HG03354 (cell line): Measurements from ENCODE around the gene SPATA31A6.
"Not testable (repeated sequence)": the region's sequence is repeated elsewhere in the genome, so short reads cannot be mapped to it uniquely, and the experiment has no call there.

Source experiments
- ATAC-seq: cut with Tn5 transposase; IDR thresholded peaks from one replicate; pipeline ENCODE4 v1.9.1; 2021; ENCODE audit warnings: mild to moderate bottlenecking; ENCODE audit not compliant: unreplicated experiment, poor library complexity, severe bottlenecking

SPATA31A6 gene

DNA sequence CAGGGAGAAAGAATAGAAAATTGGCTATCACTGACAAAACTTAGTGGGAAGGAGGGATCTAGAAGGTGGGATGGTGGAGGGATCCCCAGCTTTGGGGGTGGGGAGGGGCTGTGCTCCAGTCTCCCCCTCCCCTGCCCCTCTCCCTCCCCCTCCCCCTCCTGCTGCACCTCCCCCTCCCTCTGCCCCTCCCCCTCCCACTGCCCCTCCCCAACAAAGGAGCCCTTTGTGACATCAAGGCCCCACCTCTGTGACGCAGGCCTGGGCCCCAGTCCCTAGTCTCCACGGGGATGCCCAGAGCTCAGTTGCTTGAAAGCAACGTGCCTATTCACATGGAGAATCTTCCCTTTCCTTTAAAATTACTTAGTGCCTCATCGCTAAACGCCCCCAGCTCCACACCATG is at the start of gene SPATA31A6:
TSS of gene SPATA31A6 (plus strand) at position 301 of the 400 bp plus-strand sequence. CDS start at position 330, 29 bp downstream.
- ATAC-seq = not testable (repeated sequence)

DNA sequence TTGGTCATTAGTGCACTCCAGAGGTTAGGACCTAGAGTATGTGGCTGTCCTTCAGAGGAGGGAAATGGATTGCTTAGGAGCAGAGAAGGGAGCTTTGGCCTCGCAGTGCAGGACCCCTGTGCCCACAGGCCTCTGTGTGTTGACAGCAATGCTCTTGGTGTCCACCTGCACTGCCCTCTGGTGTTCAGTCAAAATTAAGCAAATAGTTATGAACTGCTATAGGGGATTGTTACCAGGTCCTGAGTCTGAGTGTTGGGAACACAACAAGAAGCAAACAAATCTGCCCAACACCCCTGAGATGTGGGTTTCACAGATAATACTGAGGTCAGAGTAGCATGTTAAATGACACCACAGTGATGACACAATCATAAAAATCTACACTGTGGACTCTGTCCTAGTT is 23.2 kb upstream of the SPATA31A6 start:
- ATAC-seq = not testable (repeated sequence)

DNA sequence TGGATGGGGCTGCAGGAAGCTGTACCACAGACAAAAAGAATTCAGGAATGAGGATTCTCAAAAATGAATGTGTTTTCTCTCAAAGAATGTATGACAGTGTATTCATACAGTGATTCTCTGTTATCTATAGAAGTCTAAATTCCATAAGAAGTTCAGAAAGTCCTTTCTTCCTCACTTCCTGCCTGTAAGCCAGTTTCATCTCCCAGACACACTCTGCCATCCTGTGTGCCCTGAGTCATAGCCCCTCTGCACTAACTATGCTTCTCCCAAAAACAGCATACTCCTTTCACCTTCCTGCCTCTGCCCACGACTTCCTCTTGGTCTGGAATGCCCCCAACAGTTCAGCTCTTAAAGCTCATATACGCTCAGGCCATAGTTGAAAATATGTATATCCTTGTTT is 36.4 kb downstream of the SPATA31A6 start:
- ATAC-seq = not testable (repeated sequence)

DNA sequence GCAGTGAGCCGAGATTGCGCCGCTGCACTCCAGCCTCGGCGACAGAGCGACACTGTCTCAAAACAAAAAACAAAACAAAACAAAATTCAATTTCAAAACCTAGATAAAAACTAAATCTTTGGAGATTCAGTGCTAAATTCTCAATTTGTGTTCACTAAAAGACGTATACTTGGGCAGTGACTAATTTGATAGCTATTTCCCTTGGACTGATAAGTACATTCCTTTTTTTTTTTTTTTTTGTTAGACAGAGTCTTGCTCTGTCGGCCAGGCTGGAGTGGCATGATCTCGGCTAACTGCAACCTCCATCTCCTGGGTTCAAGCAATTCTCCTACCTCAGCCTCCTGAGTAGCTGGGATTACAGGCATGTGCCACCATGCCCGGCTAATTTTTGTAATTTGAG is 39.8 kb downstream of the SPATA31A6 start:
- ATAC-seq = not testable (repeated sequence)

DNA sequence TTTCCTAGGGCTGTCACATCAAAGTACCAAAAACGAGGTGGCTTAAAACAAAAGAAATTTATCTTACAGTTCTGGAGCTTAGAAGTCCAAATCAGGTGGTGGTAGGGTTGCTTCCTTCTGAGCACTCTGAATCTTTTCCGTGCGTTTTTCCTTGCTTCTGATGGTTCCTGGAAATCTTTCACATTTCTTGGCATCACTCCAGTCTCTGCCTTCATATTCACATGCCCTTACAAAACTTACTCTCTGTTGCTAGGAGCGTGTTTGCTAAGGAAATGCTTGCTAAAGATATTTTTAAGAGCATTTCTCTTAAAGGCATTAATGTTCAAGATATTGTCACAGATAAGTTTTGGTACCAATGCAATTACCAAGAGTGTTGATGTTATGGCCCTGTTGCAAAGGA is 49.6 kb downstream of the SPATA31A6 start:
- not testable (repeated sequence) for ATAC-seq

DNA sequence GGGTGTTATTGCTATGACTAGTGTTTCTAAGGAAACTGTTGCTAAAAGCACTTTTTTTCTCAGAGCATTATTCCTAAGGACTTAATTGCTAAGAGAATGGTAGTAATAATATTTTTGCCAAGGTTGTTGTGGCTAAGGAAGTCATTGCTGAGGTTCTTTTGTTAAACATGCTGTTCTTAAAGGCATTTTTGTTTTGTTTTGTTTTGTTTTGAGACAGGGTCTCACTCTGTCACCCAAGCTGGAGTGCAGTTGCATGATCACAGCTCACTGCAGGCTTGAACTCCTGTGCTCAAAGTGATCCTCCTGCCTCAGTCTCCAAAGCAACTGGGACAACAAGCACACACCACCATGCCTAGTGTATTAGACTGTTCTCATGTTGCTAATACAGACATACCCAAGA is 51.2 kb downstream of the SPATA31A6 start:
- ATAC-seq = not testable (repeated sequence)

DNA sequence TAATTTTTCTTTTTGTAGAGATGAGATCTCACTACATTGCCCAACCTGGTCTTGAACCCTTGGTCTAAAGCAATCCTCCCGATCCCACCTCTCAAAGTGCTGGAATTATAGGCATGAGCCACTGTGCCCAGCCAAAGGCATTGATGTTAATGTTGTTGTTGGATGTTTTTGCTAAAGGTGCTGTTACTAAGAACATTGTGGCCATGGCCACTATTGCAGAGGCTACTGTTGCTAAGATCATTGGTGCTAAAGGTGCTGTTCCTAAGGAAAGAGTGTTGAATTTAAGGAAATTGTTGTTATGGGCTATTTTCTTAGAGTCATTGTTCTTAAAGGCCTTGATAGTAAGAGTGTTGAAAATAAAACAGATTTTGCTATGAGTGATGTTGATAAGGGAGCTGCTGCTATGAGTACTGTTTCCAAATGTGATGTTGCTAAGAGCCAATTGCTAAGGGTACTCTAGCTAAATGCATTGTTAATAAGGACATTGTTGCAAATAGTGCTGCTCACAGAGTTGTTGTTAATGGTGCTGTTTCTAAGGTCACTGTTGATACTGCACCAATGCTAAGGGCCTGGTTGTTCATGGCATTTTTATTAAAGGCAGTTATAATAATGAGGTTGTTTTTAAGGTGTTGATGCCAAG is 52.0 kb downstream of the SPATA31A6 start:
- ATAC-seq = not testable (repeated sequence)

DNA sequence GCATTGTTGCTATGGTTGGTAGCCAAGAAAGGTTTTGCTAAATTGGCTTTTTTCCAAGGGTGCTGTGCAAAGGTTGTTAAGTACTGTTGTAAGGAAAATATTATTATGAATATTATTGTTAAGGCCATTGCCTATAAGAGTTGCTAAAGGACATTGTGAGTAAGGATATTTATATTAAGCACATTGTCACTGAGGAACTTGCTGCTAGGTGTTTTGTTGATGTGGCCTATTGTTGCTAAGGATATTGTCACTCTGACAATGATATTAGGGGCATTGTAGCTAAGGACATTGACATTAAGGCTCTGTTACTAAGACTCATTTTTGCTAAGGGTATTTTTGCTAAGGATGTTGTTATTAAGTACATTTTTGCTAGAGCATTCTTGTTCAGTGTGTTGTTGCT is 52.6 kb downstream of the SPATA31A6 start:
- ATAC-seq = not testable (repeated sequence)

DNA sequence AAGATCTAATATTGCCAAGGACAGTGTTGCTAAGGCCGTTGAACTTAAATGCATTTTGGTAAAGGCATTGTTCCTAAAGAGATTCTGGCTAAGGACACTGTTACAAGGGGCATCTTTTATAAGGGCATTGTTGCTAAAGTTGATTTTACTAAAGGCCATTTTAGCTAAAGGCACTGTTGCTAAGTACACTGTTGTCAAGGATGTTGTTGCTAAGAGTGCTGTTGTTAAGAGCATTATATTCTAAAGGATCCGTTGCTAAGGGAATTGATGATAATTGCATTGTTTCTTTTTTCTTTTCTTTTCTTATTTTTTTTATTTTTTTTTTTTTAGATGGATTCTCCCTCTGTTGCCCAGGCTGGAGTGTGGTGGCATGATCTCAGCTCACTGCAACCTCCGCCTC is 53.9 kb downstream of the SPATA31A6 start:
- not testable (repeated sequence) for ATAC-seq

DNA sequence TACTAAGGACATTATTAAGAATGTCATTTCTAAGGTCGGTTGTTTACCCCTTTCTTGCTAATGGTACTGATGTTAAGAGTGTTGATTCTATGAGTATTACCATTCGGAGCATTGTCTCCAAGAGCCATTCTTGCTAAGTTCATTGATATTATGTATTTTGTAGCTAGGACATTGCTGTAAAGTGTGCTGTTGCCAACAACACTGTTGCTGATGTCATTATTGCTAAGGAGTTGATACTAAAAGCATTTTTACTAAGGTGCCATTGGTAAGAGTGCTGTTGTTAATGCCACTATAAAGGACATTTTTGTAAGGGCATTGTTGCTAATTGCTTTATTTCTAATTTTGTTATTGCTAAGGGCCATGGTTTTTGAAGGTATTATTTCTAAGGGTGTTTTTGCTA is 55.4 kb downstream of the SPATA31A6 start:
- ATAC-seq = not testable (repeated sequence)
